ENCODE data around the gene AGPS. TPM values are rescaled to one million over a fixed set of nuclear protein-coding genes. Genes with fewer than 3 reads are reported as not detected.
A peak's percentile ranks its signal among the peaks of the same experiment; 100 is the strongest.

The AGPS gene
- total and polyA plus RNA-seq, 2 of the 13 experiments (the other 11 are each of a cell fraction or from before 2014, with no cell fraction given), result 39.4 to 99.0 TPM

- TF ChIP-seq HNF1B (CRISPR knock-in tag; IDR thresholded peaks at IDR 0.05) (peak; percentile 70; the same call in 1 of the 2 replicates), POLR2G (IDR thresholded peaks at IDR 0.05; ENCODE audit: low read depth, low read length) (peak; percentile 74), ZFP36 (IDR thresholded peaks at IDR 0.05; ENCODE audit: borderline replicate concordance, low read depth, low read length, partially characterized antibody) (no peak), SOX13 (IDR thresholded peaks at IDR 0.05) (no peak), SOX13 (CRISPR knock-in tag; conservative IDR thresholded peaks at IDR 0.05 in 1 of 2, IDR thresholded peaks at IDR 0.05 in 1 of 2) (peak in 1 of 2 experiments; percentile 25; a peak in 3 of 4 replicates), LBX2 (CRISPR knock-in tag; IDR thresholded peaks at IDR 0.05; ENCODE audit: borderline replicate concordance) (no peak), ZNF619 (CRISPR knock-in tag; IDR thresholded peaks at IDR 0.05) (0 out of 2 replicates have a peak, but pooled peaks have one; percentile 25), CAMTA2 (CRISPR knock-in tag; IDR thresholded peaks at IDR 0.05; ENCODE audit: borderline replicate concordance) (no peak), YEATS2 (CRISPR knock-in tag; IDR thresholded peaks at IDR 0.05; ENCODE audit: borderline replicate concordance) (peak; percentile 76), E2F5 (CRISPR knock-in tag; conservative IDR thresholded peaks at IDR 0.05) (no peak; the same call in 1 of the 2 replicates), HNRNPH1 (optimal IDR thresholded peaks at IDR 0.05; ENCODE audit: low read depth, low read length) (peak; percentile 78), SIN3B (IDR thresholded peaks at IDR 0.05; ENCODE audit: low read length) (no peak), NR2F2 (IDR thresholded peaks at IDR 0.05; ENCODE audit: borderline replicate concordance, low read depth) (no peak), DNMT3B (CRISPR knock-in tag; conservative IDR thresholded peaks at IDR 0.05) (no peak; the same call in 1 of the 2 replicates), KLF16 (CRISPR knock-in tag; IDR thresholded peaks at IDR 0.05) (peak in 1 of 2 experiments; percentile 27; a peak in 1 of 4 replicates), SAP130 (CRISPR knock-in tag; IDR thresholded peaks at IDR 0.05; ENCODE audit: low read depth) (peak; percentile 96), ZNF136 (CRISPR knock-in tag; IDR thresholded peaks at IDR 0.05; ENCODE audit: low read depth) (no peak), ZBTB38 (CRISPR knock-in tag; IDR thresholded peaks at IDR 0.05) (peak; percentile 74), CBFB (CRISPR knock-in tag; IDR thresholded peaks at IDR 0.05) (peak; percentile 62), KLF12 (CRISPR knock-in tag; IDR thresholded peaks at IDR 0.05; ENCODE audit: borderline replicate concordance) (no peak), HNRNPL (IDR thresholded peaks at IDR 0.05; ENCODE audit: low read depth, low read length) (no peak), MIER2 (CRISPR knock-in tag; IDR thresholded peaks at IDR 0.05) (peak; percentile 71; the same call in 1 of the 2 replicates), SYNCRIP (IDR thresholded peaks at IDR 0.05; ENCODE audit: insufficient read depth, low read depth, low read length) (no peak)
- TF ChIP-seq, protein P1, sequence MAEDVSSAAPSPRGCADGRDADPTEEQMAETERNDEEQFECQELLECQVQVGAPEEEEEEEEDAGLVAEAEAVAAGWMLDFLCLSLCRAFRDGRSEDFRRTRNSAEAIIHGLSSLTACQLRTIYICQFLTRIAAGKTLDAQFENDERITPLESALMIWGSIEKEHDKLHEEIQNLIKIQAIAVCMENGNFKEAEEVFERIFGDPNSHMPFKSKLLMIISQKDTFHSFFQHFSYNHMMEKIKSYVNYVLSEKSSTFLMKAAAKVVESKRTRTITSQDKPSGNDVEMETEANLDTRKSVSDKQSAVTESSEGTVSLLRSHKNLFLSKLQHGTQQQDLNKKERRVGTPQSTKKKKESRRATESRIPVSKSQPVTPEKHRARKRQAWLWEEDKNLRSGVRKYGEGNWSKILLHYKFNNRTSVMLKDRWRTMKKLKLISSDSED (CRISPR knock-in tag; IDR thresholded peaks at IDR 0.05), result no peak
- TF ChIP-seq, protein P2, sequence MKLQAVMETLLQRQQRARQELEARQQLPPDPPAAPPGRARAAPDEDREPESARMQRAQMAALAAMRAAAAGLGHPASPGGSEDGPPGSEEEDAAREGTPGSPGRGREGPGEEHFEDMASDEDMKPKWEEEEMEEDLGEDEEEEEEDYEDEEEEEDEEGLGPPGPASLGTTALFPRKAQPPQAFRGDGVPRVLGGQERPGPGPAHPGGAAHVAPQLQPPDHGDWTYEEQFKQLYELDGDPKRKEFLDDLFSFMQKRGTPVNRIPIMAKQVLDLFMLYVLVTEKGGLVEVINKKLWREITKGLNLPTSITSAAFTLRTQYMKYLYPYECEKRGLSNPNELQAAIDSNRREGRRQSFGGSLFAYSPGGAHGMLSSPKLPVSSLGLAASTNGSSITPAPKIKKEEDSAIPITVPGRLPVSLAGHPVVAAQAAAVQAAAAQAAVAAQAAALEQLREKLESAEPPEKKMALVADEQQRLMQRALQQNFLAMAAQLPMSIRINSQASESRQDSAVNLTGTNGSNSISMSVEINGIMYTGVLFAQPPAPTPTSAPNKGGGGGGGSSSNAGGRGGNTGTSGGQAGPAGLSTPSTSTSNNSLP (IDR thresholded peaks at IDR 0.05; ENCODE audit: low read depth, low read length), result no peak
Observed at GRCh38 chr2:177552422-177553175, 160.0 kb downstream of the AGPS start (continued).
